HCT116 (cell line): ENCODE results near the gene NEU4.

Source experiments
- EZH2 ChIP-seq: fragments of 200-600 bp; sonication (generic); IDR thresholded peaks from 2 replicates; pipeline ENCODE4 v1.6.1; 2017; ENCODE audit warnings: antibody characterized with exemption, mixed run types
- POLR2A ChIP-seq: IDR thresholded peaks from 2 replicates; pipeline ENCODE4 v1.7.0; 2011; ENCODE audit warnings: borderline replicate concordance; ENCODE audit not compliant: insufficient read depth, insufficient read length; ENCODE audit errors: extremely low read depth

GRCh38 chr2:241777686-241778627 lies 31.0 kb upstream of the NEU4 start:
- TF ChIP-seq EZH2 (no peak), POLR2A (no peak)
